Chondrocyte (in vitro differentiated cells): ENCODE data around the gene NAPSA. TPM values are rescaled to one million over a fixed set of nuclear protein-coding genes. Genes with fewer than 3 reads are reported as not detected.

Source experiments
- DNase-seq: peaks from one replicate; pipeline ENCODE4 v3.0.0; 2021; ENCODE audit warnings: mixed read lengths, low spot score
- H3K27ac Mint-ChIP-seq: one replicate; pipeline ENCODE4 v1.8.0; 2021; ENCODE audit warnings: mild to moderate bottlenecking, moderate library complexity, mixed read lengths; ENCODE audit not compliant: unreplicated experiment
- H3K27me3 Mint-ChIP-seq: 2 replicates; pipeline ENCODE4 v1.8.0; 2021; ENCODE audit warnings: low read depth, mixed read lengths
- H3K36me3 Mint-ChIP-seq: 2 replicates; pipeline ENCODE4 v1.8.0; 2021; ENCODE audit warnings: low read depth, mixed read lengths
- H3K4me1 Mint-ChIP-seq: 2 replicates; pipeline ENCODE4 v1.8.0; 2021; ENCODE audit warnings: low read depth, mild to moderate bottlenecking, mixed read lengths
- H3K4me3 Mint-ChIP-seq: one replicate; pipeline ENCODE4 v1.8.0; 2021; ENCODE audit warnings: mild to moderate bottlenecking, moderate library complexity, mixed read lengths; ENCODE audit not compliant: unreplicated experiment
- H3K9me3 Mint-ChIP-seq: 2 replicates; pipeline ENCODE4 v1.8.0; 2021; ENCODE audit warnings: low read depth, mixed read lengths
- total RNA-seq: library from RNA; stranded (reverse); gene quantifications from 3 replicates; pipeline ENCODE4 v1.2.1, GENCODE V29; 2021
- TF ChIP-seq, protein P1 (sequence below): fragments of 200-600 bp; sonication (generic); IDR thresholded peaks from 2 replicates; pipeline ENCODE4 v1.5.0; 2021; ENCODE audit warnings: antibody characterized with exemption, mild to moderate bottlenecking, moderate library complexity

Gene NAPSA
- total RNA-seq, 1 donor from 2014 or later = 0.55 TPM

DNA sequence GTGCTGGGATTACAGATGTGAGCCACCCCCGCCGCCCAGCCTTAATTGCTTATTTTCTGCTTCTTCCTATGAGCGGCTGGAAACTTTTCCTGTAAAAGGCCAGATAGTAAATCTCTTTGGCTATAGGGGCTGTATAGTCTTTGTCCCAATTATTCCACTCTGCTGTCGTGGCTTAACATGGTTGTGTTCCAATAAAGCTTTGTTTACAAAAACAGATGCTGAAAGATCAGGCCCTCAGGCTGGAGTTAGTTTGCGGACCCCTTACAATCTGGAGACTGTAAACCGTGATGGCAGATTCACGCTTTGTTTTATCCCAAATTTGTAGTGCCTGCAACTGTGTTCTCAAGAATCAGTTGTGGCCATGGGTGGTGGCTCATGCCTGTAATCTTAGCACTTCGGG lies 47.0 kb downstream of the NAPSA start:
- Mint-ChIP-seq H3K36me3 (peaks cover 8% of the 10 kb centered on the region), H3K4me1 (peaks cover 12% of the 10 kb centered on the region), H3K27ac (no peak overlapping the region), H3K9me3 (no peaks in the 10 kb centered on the region), H3K4me3 (no peak overlapping the region), H3K27me3 (peaks cover 32% of the 10 kb centered on the region)
- TF ChIP-seq, protein P1, sequence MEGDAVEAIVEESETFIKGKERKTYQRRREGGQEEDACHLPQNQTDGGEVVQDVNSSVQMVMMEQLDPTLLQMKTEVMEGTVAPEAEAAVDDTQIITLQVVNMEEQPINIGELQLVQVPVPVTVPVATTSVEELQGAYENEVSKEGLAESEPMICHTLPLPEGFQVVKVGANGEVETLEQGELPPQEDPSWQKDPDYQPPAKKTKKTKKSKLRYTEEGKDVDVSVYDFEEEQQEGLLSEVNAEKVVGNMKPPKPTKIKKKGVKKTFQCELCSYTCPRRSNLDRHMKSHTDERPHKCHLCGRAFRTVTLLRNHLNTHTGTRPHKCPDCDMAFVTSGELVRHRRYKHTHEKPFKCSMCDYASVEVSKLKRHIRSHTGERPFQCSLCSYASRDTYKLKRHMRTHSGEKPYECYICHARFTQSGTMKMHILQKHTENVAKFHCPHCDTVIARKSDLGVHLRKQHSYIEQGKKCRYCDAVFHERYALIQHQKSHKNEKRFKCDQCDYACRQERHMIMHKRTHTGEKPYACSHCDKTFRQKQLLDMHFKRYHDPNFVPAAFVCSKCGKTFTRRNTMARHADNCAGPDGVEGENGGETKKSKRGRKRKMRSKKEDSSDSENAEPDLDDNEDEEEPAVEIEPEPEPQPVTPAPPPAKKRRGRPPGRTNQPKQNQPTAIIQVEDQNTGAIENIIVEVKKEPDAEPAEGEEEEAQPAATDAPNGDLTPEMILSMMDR = no peak
- no peak for DNase-seq

DNA sequence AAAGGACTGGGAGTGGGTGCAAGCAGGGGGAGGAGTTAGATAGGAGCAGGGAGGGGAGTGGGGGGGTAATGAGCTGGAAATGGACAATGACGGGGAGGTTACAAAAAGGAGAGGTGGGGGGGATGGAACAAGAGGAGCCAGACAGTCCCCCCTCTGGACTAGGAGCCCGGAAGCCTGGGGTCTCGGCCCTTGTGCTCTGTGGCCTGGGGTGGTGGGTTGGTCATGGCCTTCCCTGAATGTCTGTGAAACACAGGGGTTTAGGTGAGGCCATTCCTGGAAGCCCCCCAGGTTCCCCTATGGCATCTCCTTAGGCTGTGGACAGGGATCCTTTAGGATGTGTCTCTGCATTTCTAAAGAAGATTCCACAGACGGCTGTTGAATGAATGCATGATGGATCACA lies 48.3 kb downstream of the NAPSA start:
- no peaks in the 10 kb centered on the region for H3K9me3 Mint-ChIP-seq
- H3K4me1 Mint-ChIP-seq = peaks cover 15% of the 10 kb centered on the region
- TF ChIP-seq, protein P1 = no peak
- H3K27ac Mint-ChIP-seq = no peak overlapping the region
- no peak overlapping the region for H3K4me3 Mint-ChIP-seq
- peaks cover 3% of the 10 kb centered on the region for H3K36me3 Mint-ChIP-seq
- peak; percentile 51 for DNase-seq
- H3K27me3 Mint-ChIP-seq = peaks cover 40% of the 10 kb centered on the region

DNA sequence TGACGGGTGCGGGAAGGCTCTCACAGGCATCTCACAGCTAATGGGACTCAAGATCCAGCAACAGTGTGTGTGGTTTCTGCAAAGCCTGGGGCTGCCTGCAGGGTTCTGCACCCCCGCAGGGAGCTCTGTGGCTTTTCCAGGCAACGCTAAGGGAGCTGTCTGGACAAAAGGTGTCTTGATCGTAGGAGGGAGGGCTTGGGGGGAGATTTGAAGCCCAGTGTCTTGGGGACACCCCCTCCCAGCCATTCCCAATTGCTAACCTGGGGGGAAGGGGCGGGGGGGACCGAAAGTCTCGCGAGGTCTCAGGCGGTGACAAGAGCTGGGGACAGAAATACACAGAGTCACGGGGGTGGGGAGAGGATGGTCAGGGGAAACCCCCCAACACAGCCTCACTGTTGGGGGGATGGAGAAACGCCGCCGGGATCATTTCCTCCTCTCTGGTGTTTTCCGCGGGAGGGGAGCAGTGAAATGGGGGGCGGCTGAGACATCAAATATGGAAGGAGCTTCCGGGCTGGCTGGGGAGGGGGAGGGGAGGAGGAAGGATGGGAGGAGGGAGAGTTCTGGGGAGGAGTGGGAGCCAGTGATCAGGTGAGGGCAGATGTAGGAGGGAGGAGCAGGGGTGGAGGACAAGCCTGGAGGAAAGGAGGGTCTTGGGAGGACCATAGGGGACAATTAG lies 49.5 kb downstream of the NAPSA start:
- Mint-ChIP-seq H3K27ac (no peak overlapping the region), H3K36me3 (peaks cover 3% of the 10 kb centered on the region), H3K4me3 (peak overlapping the region; percentile 63), H3K27me3 (peaks cover 44% of the 10 kb centered on the region), H3K9me3 (no peaks in the 10 kb centered on the region), H3K4me1 (peaks cover 15% of the 10 kb centered on the region)
- TF ChIP-seq, protein P1 = no peak
- peak; percentile 58 for DNase-seq

DNA sequence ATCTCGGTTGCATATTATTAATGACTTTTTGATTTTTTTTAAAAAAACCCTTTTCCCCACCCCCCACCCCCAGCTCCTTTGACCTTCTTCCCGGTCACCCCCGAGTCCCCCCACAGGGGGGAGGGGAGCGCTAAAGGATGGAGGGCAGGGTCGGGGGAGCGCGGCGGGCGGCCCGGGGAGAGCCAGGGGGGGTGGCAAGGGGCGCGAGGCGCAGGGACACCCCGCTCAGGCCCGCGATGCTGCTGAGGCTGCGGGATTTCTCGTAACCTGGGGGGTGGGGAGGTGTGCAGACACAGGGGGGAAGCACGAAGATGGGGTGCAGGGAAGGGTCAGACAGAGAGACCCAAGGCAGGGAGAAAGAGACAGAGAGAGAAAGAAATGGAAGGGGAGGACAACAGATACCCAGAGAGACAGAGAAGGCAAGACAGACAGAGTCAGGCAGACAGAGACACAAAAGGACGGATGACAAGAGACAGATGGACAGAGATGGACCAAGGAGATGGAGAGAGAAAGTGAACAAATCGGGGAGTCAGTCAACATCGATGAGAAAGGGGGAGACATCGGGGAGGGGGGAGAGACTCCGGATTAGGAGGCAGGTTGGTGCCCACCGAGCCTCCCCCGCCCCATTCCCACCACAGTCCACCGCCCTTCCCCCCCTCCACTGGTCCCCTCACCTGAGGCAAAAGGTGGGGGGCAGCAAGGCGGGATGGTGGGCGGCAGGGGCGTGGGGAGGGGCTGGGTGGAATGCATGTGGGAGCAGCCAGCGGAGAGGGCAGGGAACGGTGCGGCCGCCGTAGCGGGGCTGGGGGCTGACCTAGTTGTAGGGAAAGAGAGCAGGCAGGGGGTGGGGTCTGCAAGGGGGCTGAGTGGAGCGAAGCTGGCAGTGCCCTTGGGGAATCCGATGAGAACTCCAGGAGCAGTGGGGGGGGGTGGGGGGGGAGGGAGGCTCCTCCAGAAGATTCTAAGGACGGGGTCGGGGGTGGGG lies 50.4 kb downstream of the NAPSA start:
- H3K9me3 Mint-ChIP-seq = no peaks in the 10 kb centered on the region
- peaks cover 3% of the 10 kb centered on the region for H3K36me3 Mint-ChIP-seq
- DNase-seq = peak; percentile 87
- peaks cover 53% of the 10 kb centered on the region for H3K27me3 Mint-ChIP-seq
- no peak overlapping the region for H3K4me3 Mint-ChIP-seq
- H3K4me1 Mint-ChIP-seq = peaks cover 15% of the 10 kb centered on the region
- H3K27ac Mint-ChIP-seq = no peak overlapping the region
- TF ChIP-seq, protein P1 = no peak

DNA sequence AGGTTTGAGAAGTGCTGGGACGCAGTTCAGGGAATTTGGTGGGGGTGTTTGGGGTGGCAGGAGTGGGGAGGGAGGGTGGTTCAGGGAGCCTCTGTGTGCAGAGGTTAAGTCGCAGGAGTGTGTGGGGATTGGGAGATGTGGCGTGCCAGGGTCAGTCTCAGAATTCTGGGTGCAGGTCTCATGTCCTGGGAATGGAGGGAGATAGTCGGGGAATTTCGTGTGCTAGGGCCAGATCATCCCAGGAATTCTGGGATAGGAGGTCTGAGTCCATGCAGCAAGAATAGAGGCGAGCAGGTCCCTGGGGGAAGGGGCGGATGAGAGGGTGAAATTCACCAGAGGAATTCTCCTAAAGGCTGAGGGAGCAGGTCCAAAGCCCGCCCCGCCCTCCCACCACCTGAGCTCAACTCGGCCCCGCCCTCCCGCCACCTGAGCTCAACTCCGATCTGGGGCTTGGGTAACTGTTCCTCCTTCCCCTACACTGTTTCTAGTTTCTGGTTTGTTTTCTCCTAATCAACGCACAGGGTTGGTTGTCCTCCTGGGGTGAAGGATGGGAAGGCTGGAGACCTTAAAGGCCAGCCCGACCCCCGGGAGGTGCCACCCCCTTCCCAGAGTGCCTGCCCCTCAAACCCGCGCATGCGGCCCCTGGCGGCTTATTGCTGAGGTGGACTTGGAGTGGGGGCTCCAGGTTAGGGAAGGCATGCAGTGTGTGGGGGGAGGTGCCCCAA lies 51.5 kb downstream of the NAPSA start:
- Mint-ChIP-seq H3K9me3 (no peaks in the 10 kb centered on the region), H3K36me3 (peaks cover 3% of the 10 kb centered on the region), H3K4me1 (peaks cover 15% of the 10 kb centered on the region), H3K27me3 (peaks cover 56% of the 10 kb centered on the region), H3K4me3 (no peak overlapping the region), H3K27ac (no peak overlapping the region)
- TF ChIP-seq, protein P1 = no peak
- DNase-seq = peak; percentile 57
